Measurements from ENCODE around the gene CREB3.

The CREB3 gene

DNA sequence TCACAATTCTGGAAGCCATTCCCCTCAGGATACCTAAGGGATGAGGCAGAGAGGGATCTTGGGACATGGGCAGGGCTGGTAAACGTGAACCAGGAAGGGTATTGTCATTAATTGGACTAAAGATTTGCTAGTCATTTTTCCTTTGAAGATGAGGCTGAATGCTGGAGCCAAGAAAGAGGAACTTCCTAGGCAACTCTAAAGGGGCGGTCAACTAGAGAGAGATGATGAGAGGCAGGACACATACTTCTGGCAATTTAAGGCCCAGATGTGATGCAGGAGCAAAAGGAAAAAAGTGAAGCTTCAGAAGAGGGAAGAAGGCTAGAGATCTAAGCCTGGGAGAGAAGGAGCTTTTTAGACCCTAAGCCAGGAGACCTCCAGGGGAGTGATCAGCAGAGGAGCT lies 11.0 kb downstream of the CREB3 start:
- Histone ChIP-seq H3K36me3 (replicated peaks; ENCODE audit: insufficient read depth, low read length) (no peaks in the 10 kb centered on the region), H3K4me1 (ENCODE audit: low read length) (peaks cover 14% of the 10 kb centered on the region), H4K20me1 (ENCODE audit: insufficient read depth, low read length) (peaks cover 11% of the 10 kb centered on the region), H3K9ac (ENCODE audit: low read length) (no peak overlapping the region), H3K9me2 (replicated peaks; ENCODE audit: insufficient read depth, low read length) (no peaks in the 10 kb centered on the region), H3K27ac (ENCODE audit: low read length) (no peak overlapping the region), H3K4me3 (ENCODE audit: low read length) (no peak overlapping the region), H3K9me3 (replicated peaks; ENCODE audit: insufficient read depth, low read length) (no peaks in the 10 kb centered on the region), H3K79me2 (ENCODE audit: low read length) (peaks cover 60% of the 10 kb centered on the region), H3K27me3 (replicated peaks; ENCODE audit: insufficient read depth, low read length) (no peaks in the 10 kb centered on the region), H3K4me2 (ENCODE audit: low read depth, low read length) (no peak overlapping the region), H3F3A (ENCODE audit: insufficient read depth, low read length) (0 out of 2 replicates have a peak, but pooled peaks cover 2% of the 10 kb centered on the region), H2AFZ (ENCODE audit: low read length) (no peak overlapping the region)
- TF ChIP-seq EZH2 (optimal IDR thresholded peaks at IDR 0.05; ENCODE audit: low read depth, low read length) (no peak), EZH2phosphoT487 (IDR thresholded peaks at IDR 0.05; ENCODE audit: low read length) (no peak)
- TF ChIP-seq, protein P1, sequence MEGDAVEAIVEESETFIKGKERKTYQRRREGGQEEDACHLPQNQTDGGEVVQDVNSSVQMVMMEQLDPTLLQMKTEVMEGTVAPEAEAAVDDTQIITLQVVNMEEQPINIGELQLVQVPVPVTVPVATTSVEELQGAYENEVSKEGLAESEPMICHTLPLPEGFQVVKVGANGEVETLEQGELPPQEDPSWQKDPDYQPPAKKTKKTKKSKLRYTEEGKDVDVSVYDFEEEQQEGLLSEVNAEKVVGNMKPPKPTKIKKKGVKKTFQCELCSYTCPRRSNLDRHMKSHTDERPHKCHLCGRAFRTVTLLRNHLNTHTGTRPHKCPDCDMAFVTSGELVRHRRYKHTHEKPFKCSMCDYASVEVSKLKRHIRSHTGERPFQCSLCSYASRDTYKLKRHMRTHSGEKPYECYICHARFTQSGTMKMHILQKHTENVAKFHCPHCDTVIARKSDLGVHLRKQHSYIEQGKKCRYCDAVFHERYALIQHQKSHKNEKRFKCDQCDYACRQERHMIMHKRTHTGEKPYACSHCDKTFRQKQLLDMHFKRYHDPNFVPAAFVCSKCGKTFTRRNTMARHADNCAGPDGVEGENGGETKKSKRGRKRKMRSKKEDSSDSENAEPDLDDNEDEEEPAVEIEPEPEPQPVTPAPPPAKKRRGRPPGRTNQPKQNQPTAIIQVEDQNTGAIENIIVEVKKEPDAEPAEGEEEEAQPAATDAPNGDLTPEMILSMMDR (IDR thresholded peaks at IDR 0.05; ENCODE audit: low read length), result no peak
- no peak for DNase-seq

DNA sequence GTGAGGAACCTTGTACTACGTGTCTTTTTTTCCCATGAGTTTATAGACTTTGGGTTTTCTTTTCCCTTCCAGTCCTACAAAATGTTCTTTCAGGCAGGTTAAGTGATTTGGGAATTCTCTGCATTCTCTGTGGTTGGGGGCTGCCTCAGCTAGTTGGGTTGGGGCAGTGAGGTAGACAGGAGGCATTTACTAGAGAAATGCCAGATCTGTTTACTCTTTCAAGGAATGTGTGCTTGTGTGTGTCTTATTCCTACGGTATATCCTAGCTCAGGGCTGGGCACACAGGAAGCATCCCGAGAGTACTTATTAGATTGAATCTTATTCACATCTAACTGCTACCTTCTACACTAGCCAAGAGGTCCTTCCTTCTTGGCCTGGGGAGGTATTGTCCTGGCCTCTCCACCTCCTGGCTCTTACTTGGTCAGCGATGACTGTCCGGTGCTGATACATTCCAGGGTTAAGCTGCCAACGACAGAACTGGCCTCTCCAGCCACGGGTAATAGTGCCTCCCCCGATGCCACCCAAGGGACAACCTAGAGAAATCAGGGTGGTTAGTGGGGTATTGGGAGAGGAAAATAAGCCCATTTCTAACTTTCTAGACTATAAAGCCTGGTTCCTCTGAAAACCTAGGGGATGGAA lies 11.5 kb downstream of the CREB3 start:
- Histone ChIP-seq H3K27me3 (replicated peaks; ENCODE audit: insufficient read depth, low read length) (no peaks in the 10 kb centered on the region), H3F3A (ENCODE audit: insufficient read depth, low read length) (0 out of 2 replicates have a peak, but pooled peaks cover 5% of the 10 kb centered on the region), H3K79me2 (ENCODE audit: low read length) (peaks cover 63% of the 10 kb centered on the region), H3K4me2 (ENCODE audit: low read depth, low read length) (no peak overlapping the region), H3K36me3 (replicated peaks; ENCODE audit: insufficient read depth, low read length) (no peaks in the 10 kb centered on the region), H3K27ac (ENCODE audit: low read length) (no peak overlapping the region), H3K4me3 (ENCODE audit: low read length) (no peak overlapping the region), H2AFZ (ENCODE audit: low read length) (no peak overlapping the region), H4K20me1 (ENCODE audit: insufficient read depth, low read length) (peaks cover 11% of the 10 kb centered on the region), H3K4me1 (ENCODE audit: low read length) (peaks cover 14% of the 10 kb centered on the region), H3K9ac (ENCODE audit: low read length) (no peak overlapping the region), H3K9me3 (replicated peaks; ENCODE audit: insufficient read depth, low read length) (no peaks in the 10 kb centered on the region), H3K9me2 (replicated peaks; ENCODE audit: insufficient read depth, low read length) (no peaks in the 10 kb centered on the region)
- no peak for DNase-seq
- no peak for TF ChIP-seq EZH2 (optimal IDR thresholded peaks at IDR 0.05; ENCODE audit: low read depth, low read length)
- TF ChIP-seq, protein P1 (IDR thresholded peaks at IDR 0.05; ENCODE audit: low read length), result no peak

- Histone ChIP-seq H3K4me1 (ENCODE audit: low read length) (peaks cover 20% of the 10 kb centered on the region), H3K9me2 (replicated peaks; ENCODE audit: insufficient read depth, low read length) (no peaks in the 10 kb centered on the region), H3K27ac (ENCODE audit: low read length) (no peak overlapping the region), H3K27me3 (replicated peaks; ENCODE audit: insufficient read depth, low read length) (no peaks in the 10 kb centered on the region), H3K9ac (ENCODE audit: low read length) (no peak overlapping the region), H3K79me2 (ENCODE audit: low read length) (peaks cover 76% of the 10 kb centered on the region), H3K36me3 (replicated peaks; ENCODE audit: insufficient read depth, low read length) (no peaks in the 10 kb centered on the region), H4K20me1 (ENCODE audit: insufficient read depth, low read length) (peaks cover 11% of the 10 kb centered on the region), H3K4me3 (ENCODE audit: low read length) (no peak overlapping the region), H2AFZ (ENCODE audit: low read length) (no peak overlapping the region), H3F3A (ENCODE audit: insufficient read depth, low read length) (peaks cover 14% of the 10 kb centered on the region), H3K4me2 (ENCODE audit: low read depth, low read length) (peak overlapping the region; percentile 97; the same call in 1 of the 2 replicates), H3K9me3 (replicated peaks; ENCODE audit: insufficient read depth, low read length) (no peaks in the 10 kb centered on the region)
- no peak for DNase-seq
- TF ChIP-seq, protein P1 (IDR thresholded peaks at IDR 0.05; ENCODE audit: low read length), result no peak
- TF ChIP-seq EZH2 (optimal IDR thresholded peaks at IDR 0.05; ENCODE audit: low read depth, low read length), result no peak
- TF ChIP-seq EZH2phosphoT487 (IDR thresholded peaks at IDR 0.05; ENCODE audit: low read length), result no peak
Observed at GRCh38 chr9:35745569-35745968, 13.1 kb downstream of the CREB3 start.
